Measurements from ENCODE around the gene C2CD4A. TPM values are rescaled to one million over a fixed set of nuclear protein-coding genes. Genes with fewer than 3 reads are reported as not detected.
A peak's percentile ranks its signal among the peaks of the same experiment; 100 is the strongest.

The C2CD4A gene
- polyA plus RNA-seq, 2 of the 4 experiments (the other 2 are of a cell fraction), result 0.32 TPM; not detected in 1

GRCh38 chr15:62075595-62076277, 9.0 kb downstream of the C2CD4A start (continued):
- no peak for TF ChIP-seq TP53 (CRISPR knock-in tag; IDR thresholded peaks at IDR 0.05)

GRCh38 chr15:62079594-62079993, 12.8 kb downstream of the C2CD4A start:
- Histone ChIP-seq H3K27ac (no peak overlapping the region), H3K4me2 (no peak overlapping the region), H3K9me3 (no peaks in the 10 kb centered on the region), H3K4me1 (no peaks in the 10 kb centered on the region), H3K4me3 (no peak overlapping the region)
- ATAC-seq (no peak), FAIRE-seq (no peak), DNase-seq (ENCODE audit: low read depth in 1 of 2, low spot score in 1 of 2) (no peak)
- ChIA-PET POLR2A (no interaction called here), CTCF (interaction anchor here (0.9 to 2.3 kb wide), 2 partner anchors 9 to 13 kb away, joined by 3 to 8 read pairs; no protein-coding TSS in a partner anchor)
- 30% methylated on average over 4 of the region's 4 CpGs for WGBS (ENCODE audit: missing lambda C conversion rate)
- TF ChIP-seq ELK1 (IDR thresholded peaks at IDR 0.05; ENCODE audit: low read depth, low read length) (no peak), ZC3H11A (IDR thresholded peaks at IDR 0.05) (no peak), REST (IDR thresholded peaks at IDR 0.05) (no peak), HDAC2 (IDR thresholded peaks at IDR 0.05) (no peak), SMC3 (IDR thresholded peaks at IDR 0.05) (no peak)

- Histone ChIP-seq H3K9me3 (no peaks in the 10 kb centered on the region), H3K27ac (no peak overlapping the region), H3K4me2 (no peak overlapping the region), H3K4me1 (peaks cover 11% of the 10 kb centered on the region), H3K4me3 (no peak overlapping the region)
- POLR2A ChIA-PET, result interaction anchor here (0.7 kb wide), 1 partner anchor 15 kb away, joined by 3 read pairs; no protein-coding TSS in a partner anchor
- no peak for TF ChIP-seq CBX8 (IDR thresholded peaks at IDR 0.05)
- TF ChIP-seq FOXS1 (CRISPR knock-in tag; IDR thresholded peaks at IDR 0.05), result no peak
- peak; percentile 24 to 39; a peak in 3 of 5 replicates for TF ChIP-seq RAD21 (conservative IDR thresholded peaks at IDR 0.05 in 1 of 2, IDR thresholded peaks at IDR 0.05 in 1 of 2)
- TF ChIP-seq PBX3 (IDR thresholded peaks at IDR 0.05), result no peak
- no peak for TF ChIP-seq CEBPB (IDR thresholded peaks at IDR 0.05)
- TF ChIP-seq HMGXB4 (CRISPR knock-in tag; IDR thresholded peaks at IDR 0.05; ENCODE audit: borderline replicate concordance), result no peak
- TF ChIP-seq USF2 (IDR thresholded peaks at IDR 0.05), result no peak
- TF ChIP-seq SMC3 (IDR thresholded peaks at IDR 0.05), result 0 out of 3 replicates have a peak, but pooled peaks have one; percentile 17
- TF ChIP-seq ZC3H11A (IDR thresholded peaks at IDR 0.05), result no peak
- no peak for DNase-seq (ENCODE audit: low read depth in 1 of 2, low spot score in 1 of 2)
- WGBS (ENCODE audit: missing lambda C conversion rate), result 67% methylated on average over 9 of the region's 9 CpGs
- CTCF ChIA-PET, result interaction anchor here (0.7 to 3.6 kb wide), 13 partner anchors 10 to 81 kb away, joined by 3 to 26 read pairs (median 4); partner anchors contain the start of gene C2CD4B
- FAIRE-seq, result no peak
- ATAC-seq, result peak in 1 of 2 experiments; percentile 55; a peak in 2 of 6 replicates
Observed at GRCh38 chr15:62083194-62084154, 16.7 kb downstream of the C2CD4A start.
